ENCODE measurements around the gene FURIN.

FURIN gene

DNA sequence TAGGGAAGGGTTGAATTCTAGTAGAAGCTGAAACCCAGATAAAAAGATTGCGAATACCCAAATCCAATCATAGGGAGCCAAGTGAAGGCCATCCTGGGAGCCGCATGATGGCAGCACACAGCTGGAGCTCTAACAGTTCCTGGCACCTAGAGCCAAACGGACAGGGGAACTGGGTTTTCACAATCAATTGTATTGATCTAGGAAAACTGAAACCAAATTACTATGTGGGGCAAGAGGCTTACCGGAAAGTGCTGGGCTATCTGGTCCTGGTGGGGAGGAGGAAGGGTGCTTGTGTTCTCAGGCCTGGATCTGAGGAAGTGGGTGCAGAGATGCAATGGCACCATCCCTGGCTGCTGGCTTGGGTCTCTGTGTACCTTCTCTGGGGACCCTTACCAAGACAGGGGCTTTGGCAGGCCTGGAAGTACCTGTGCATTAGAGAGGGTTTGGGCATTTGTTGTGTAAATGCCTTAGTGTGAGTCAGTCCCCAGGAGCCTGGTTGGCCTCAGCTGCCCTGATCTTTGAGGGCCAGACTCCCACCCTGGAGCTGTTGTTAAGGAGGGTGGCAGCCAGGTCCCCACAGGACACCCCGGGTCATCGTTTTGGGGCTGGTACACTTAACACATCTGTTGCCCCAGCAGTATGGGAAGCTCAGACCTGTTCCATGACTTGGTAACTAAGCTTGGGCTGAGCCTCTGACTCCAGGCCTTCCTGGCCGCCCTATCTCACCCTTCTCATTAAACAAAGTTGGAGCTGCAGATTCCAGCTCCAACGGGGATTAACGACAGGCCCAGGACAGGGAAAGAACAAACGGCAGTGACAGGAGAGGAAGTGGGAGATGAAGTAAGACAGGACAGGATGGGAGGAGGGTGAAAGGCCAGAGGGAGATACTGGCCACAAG lies 8.9 kb upstream of the FURIN start:
- no peak for ATAC-seq
- Mint-ChIP-seq H3K27ac (peak overlapping the region; percentile 77), H3K4me1 (peaks cover 62% of the 10 kb centered on the region), H3K9me3 (no peaks in the 10 kb centered on the region), H3K4me3 (no peak overlapping the region), H3K36me3 (peaks cover 3% of the 10 kb centered on the region)
- no peak for DNase-seq (ENCODE audit: low spot score in 2 of 2)

DNA sequence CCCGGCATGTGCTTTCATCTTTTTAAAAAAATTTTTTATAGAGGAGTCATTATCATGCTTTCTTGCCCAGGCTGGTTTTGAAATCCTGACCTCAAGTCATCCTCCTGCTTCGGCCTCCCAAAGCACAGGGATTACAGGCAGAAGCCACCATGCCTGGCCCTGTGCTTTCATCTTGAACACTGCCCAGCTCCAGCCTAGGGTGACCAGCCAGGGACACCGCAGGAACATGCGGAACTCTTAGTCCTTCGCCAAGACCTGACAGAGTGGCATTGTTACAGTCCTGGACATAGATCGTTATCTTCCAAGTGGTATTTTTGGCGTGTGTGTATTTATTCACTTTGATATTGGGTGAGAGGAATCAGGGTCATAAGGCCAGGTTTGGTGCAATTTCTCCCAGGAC lies 7.9 kb upstream of the FURIN start:
- DNase-seq (ENCODE audit: low spot score in 2 of 2) (no peak), ATAC-seq (no peak)
- Mint-ChIP-seq H3K27ac (no peak overlapping the region), H3K9me3 (no peaks in the 10 kb centered on the region), H3K4me3 (no peak overlapping the region), H3K4me1 (peaks cover 53% of the 10 kb centered on the region), H3K36me3 (no peaks in the 10 kb centered on the region)

DNA sequence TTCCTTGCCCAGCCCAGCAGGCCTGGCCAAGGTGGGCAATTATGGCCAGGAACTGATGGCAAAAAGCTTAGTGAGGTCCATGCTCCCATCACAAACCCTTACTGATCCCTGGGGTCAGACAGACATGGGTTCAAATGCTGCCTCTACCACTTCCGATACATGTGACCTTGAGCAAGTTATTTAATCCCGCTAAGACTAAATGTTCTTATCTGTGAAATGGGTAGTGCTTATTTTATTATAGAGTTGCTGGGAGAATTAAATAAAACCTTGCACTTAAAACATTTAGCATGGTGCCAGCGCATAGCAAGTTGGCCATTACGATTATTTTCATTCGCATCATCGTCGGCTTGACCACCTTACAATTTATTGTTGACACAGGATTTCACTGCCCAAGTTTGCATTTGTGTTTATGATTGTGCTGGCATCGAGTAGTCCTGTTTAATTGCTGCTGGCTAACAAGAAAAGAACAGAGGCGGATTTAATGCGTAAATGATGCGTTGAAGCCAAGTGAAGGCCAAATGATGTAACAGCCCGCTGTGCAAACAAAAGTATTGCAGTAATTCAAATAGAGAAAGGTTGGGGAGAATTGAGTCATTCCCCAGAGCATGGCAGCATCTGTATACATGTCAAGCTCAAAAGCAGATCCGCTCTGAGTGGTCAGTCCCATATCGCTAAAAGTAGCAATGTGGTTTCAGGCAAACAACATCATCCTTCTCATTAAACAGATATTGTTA lies 7.3 kb upstream of the FURIN start:
- no peak for DNase-seq (ENCODE audit: low spot score in 2 of 2)
- H3K4me3 Mint-ChIP-seq: no peak overlapping the region

DNA sequence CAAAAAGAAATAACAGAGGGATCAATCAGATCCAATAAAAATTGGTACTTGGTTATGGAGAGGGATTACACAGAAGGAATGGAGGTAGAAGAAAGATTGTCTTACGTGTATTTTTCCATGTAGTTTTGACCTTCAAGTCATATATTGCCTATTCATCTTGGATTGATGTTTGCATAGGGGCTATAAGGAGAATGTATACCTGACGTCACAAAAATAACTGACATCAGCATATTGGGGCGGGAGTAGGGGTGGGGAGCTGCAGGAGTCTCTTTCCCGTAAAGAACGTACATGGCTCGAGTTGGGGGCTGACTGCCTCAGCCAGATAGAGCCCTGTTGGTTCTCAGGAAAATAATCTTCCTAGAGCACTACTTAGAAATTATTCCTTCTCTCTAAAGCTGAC lies 5.9 kb upstream of the FURIN start:
- Mint-ChIP-seq H3K36me3 (no peaks in the 10 kb centered on the region), H3K4me1 (peaks cover 47% of the 10 kb centered on the region), H3K27ac (no peak overlapping the region), H3K4me3 (no peak overlapping the region), H3K9me3 (no peaks in the 10 kb centered on the region)
- no peak for ATAC-seq
- no peak for DNase-seq (ENCODE audit: low spot score in 2 of 2)

More for the DNA sequence above, 7.3 kb upstream of the FURIN start:
- H3K9me3 Mint-ChIP-seq: no peaks in the 10 kb centered on the region
- ATAC-seq: peak; percentile 50
- peaks cover 53% of the 10 kb centered on the region for H3K4me1 Mint-ChIP-seq
- H3K27ac Mint-ChIP-seq: no peak overlapping the region
- no peaks in the 10 kb centered on the region for H3K36me3 Mint-ChIP-seq

- H3K4me1 Mint-ChIP-seq: peaks cover 45% of the 10 kb centered on the region
- H3K9me3 Mint-ChIP-seq: no peaks in the 10 kb centered on the region
- DNase-seq (ENCODE audit: low spot score in 2 of 2) (no peak), ATAC-seq (no peak)
- peak overlapping the region; percentile 17 for H3K4me3 Mint-ChIP-seq
- no peaks in the 10 kb centered on the region for H3K36me3 Mint-ChIP-seq
- H3K27ac Mint-ChIP-seq: peak overlapping the region; percentile 34
Measured at GRCh38 chr15:90862964-90863778, 5.2 kb upstream of the FURIN start.

DNA sequence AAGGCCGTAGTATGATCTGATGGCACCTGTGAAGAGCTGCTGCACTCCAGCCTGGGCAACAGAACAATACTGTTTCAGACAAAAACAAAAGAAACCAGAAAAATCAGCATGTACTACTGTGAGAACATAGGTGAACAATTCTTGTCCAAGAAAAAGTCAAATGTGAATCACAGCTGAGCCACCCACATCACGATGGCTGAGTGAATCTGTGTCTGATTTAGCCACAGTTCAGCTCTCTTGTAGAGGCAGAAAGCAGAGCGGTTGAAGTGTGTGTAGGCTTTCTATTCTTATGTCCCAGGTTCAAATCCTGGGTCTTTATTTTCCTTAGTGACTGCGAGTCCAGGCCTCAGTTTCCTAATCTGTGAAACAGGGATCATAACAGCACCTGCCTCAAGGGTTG lies 4.4 kb upstream of the FURIN start:
- peak overlapping the region; percentile 34 for H3K27ac Mint-ChIP-seq
- peak overlapping the region; percentile 17 for H3K4me3 Mint-ChIP-seq
- no peak for DNase-seq (ENCODE audit: low spot score in 2 of 2)
- peaks cover 4% of the 10 kb centered on the region for H3K36me3 Mint-ChIP-seq
- H3K4me1 Mint-ChIP-seq: peaks cover 52% of the 10 kb centered on the region
- H3K9me3 Mint-ChIP-seq: no peaks in the 10 kb centered on the region
- ATAC-seq: peak; percentile 86

DNA sequence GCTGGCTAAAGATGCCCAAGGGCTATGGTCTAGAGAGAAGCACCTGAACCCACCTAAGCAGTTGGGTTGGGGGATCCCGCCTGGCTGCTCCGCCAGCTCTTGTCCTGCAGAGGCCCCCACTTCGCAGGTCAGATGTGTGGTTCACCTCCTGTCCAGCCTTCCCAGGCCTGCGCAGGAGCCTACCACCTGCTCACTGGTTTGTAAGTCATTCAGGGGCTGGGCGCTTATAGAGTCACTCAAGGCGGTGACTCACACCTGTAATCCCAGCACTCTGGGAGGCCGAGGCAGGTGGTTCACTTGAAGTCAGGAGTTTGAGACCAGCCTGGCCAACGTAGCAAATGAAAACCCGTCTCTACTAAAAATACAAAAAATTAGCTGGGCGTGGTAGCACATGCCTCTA lies 3.9 kb upstream of the FURIN start:
- DNase-seq (ENCODE audit: low spot score in 2 of 2) (no peak), ATAC-seq (peak; percentile 42)
- Mint-ChIP-seq H3K9me3 (no peaks in the 10 kb centered on the region), H3K4me1 (peaks cover 52% of the 10 kb centered on the region), H3K27ac (peak overlapping the region; percentile 34), H3K4me3 (no peak overlapping the region), H3K36me3 (peaks cover 4% of the 10 kb centered on the region)

- H3K4me3 Mint-ChIP-seq: no peak overlapping the region
Measured at GRCh38 chr15:90865702-90866101, 2.7 kb upstream of the FURIN start.

DNA sequence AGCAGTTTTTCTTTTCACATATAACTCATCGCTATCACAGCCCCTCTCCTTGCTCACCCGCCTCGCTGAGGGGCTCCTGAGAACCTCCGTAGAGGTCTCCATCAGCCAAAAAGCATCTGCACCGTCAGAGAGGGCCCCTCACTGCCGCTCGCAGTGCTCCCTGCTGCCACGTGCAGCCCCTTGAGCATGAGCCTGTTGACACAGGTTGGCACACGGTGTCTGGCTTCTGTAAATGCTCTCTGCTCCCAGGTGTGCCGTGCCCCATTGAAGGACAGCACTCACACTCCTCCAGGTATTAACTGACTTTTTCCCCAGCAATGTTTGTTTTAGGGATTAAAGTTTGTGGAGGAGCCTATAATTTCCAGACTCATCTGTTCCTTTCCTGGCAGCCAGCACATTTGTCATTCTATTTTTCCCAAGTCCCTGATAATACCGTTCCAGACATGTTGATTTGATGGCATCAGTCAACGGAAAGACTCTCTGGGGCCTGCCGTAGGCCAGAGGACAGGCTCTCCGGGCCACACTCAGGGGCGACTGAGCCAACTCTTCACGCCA lies 2.1 kb upstream of the FURIN start:
- no peak for ATAC-seq
- peak overlapping the region; percentile 6 for H3K27ac Mint-ChIP-seq
- DNase-seq (ENCODE audit: low spot score in 2 of 2): no peak
- H3K9me3 Mint-ChIP-seq: no peaks in the 10 kb centered on the region
- H3K36me3 Mint-ChIP-seq: peaks cover 18% of the 10 kb centered on the region
- H3K4me1 Mint-ChIP-seq: peaks cover 60% of the 10 kb centered on the region
- H3K4me3 Mint-ChIP-seq: no peak overlapping the region

More at GRCh38 chr15:90865702-90866101, 2.7 kb upstream of the FURIN start:
- no peaks in the 10 kb centered on the region for H3K9me3 Mint-ChIP-seq
- H3K4me1 Mint-ChIP-seq: peaks cover 58% of the 10 kb centered on the region
- DNase-seq (ENCODE audit: low spot score in 2 of 2): no peak
- H3K27ac Mint-ChIP-seq: peak overlapping the region; percentile 6
- peaks cover 12% of the 10 kb centered on the region for H3K36me3 Mint-ChIP-seq
- no peak for ATAC-seq

DNA sequence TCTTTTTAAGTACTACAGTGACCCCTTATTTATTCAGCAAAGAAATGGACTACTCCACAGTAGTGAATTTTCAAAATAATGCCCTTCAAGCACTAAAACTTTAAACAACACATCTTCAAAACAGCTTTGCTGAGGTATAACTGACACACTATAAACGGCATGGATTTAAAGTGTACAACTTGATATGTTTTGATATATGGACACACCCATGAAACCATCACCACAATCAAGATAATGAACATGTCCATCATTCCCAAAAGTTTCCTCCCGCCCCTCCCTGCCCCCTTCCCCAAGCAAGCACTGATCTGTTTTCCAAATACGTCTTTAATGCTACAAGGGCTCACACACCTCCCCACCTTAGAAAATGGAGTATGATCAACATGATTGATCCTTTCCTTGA lies 1.6 kb upstream of the FURIN start:
- ATAC-seq: no peak
- Mint-ChIP-seq H3K9me3 (no peaks in the 10 kb centered on the region), H3K4me3 (no peak overlapping the region), H3K36me3 (peaks cover 19% of the 10 kb centered on the region), H3K4me1 (peaks cover 60% of the 10 kb centered on the region), H3K27ac (no peak overlapping the region)
- DNase-seq (ENCODE audit: low spot score in 2 of 2): no peak

- ATAC-seq (no peak), DNase-seq (ENCODE audit: low spot score in 2 of 2) (no peak)
- Mint-ChIP-seq H3K9me3 (no peaks in the 10 kb centered on the region), H3K36me3 (peaks cover 42% of the 10 kb centered on the region), H3K4me1 (peaks cover 46% of the 10 kb centered on the region), H3K27ac (peak overlapping the region; percentile 95), H3K4me3 (peak overlapping the region; percentile 87)
Measured at GRCh38 chr15:90869140-90869541, 753 bp downstream of the FURIN start.

DNA sequence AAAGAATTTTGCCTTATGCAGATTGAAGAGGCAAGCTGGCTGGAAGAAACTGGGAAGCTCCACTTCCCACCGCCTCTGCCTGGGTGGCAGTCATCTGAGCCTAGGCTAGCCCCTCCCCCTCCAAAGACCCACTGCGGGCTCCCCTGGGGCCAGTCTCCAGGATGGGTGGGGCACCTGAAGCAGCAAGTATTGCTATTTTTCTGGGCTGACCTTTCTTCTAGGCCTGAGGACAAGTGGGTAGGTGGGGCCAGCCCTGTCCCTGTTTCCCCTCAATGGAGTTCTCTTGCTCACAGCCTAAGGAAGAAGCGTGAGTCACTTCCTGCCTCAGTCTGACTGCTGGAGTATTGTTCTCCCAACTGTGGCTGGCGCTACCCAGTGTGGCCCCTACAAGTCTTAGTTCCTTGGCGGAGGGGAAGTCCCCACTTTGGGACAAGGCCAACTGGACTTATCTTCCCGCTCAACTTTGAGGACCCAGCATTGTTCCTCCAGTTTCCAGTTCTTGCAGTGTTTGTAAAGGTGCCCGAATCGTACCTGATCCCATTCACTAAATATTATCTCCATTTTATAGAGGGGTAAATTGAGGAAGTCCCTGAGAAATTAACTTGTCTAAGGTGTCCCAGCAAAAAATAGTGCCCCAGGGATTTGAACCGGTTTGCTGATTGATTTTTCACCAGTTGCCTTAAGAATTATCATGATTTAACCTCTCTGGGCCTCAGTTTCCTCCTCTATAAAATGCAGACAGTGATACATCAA lies 1.4 kb downstream of the FURIN start:
- no peak for DNase-seq (ENCODE audit: low spot score in 2 of 2)
- Mint-ChIP-seq H3K27ac (peak overlapping the region; percentile 95), H3K4me3 (peak overlapping the region; percentile 87), H3K9me3 (no peaks in the 10 kb centered on the region), H3K36me3 (peaks cover 48% of the 10 kb centered on the region), H3K4me1 (peaks cover 45% of the 10 kb centered on the region)
- ATAC-seq: peak; percentile 46

GRCh38 chr15:90870354-90871138 lies 2.2 kb downstream of the FURIN start:
- H3K4me1 Mint-ChIP-seq: peaks cover 48% of the 10 kb centered on the region
- H3K27ac Mint-ChIP-seq: peak overlapping the region; percentile 95
- ATAC-seq: peak; percentile 27
- no peaks in the 10 kb centered on the region for H3K9me3 Mint-ChIP-seq
- peaks cover 56% of the 10 kb centered on the region for H3K36me3 Mint-ChIP-seq
- no peak for DNase-seq (ENCODE audit: low spot score in 2 of 2)
- peak overlapping the region; percentile 87 for H3K4me3 Mint-ChIP-seq

All from stimulated activated effector memory CD8-positive, alpha-beta T cell treated with anti-CD3 and anti-CD28 coated beads, Interleukin-12 subunit alpha, Interleukin-12 subunit beta, amount 100 ng/mL, for 72 hours (primary cell).